ENCODE measurements around the gene MAP3K5.

GRCh38 chr6:136809091-136809860 lies 17.0 kb upstream of the MAP3K5 start:
- no peak for TF ChIP-seq POLR2AphosphoS5 (IDR thresholded peaks at IDR 0.05; ENCODE audit: low read depth, low read length)
- TF ChIP-seq REST (IDR thresholded peaks at IDR 0.05; ENCODE audit: insufficient read depth in 1 of 2, low read depth in 2 of 2, low read length in 2 of 2): no peak
- no peak for TF ChIP-seq TAF1 (IDR thresholded peaks at IDR 0.05; ENCODE audit: borderline replicate concordance, insufficient read depth, low read length)
- no peak for TF ChIP-seq SIN3A (IDR thresholded peaks at IDR 0.05; ENCODE audit: borderline replicate concordance, insufficient read depth, low read length)
